ENCODE measurements around the gene MGAT3. TPM values are rescaled to one million over a fixed set of nuclear protein-coding genes. Genes with fewer than 3 reads are reported as not detected.

Gene MGAT3
- total and polyA plus RNA-seq, 2 of the 13 experiments (the other 11 are each of a cell fraction or from before 2014, with no cell fraction given), result 0.11 to 0.15 TPM

GRCh38 chr22:39502109-39502788 is 45.4 kb downstream of the MGAT3 start, which contains the start of gene MIEF1 (continued):
- TF ChIP-seq ZBTB2 (CRISPR knock-in tag; IDR thresholded peaks at IDR 0.05; ENCODE audit: low read depth), result peak; percentile 56; the same call in 1 of the 2 replicates
- TF ChIP-seq, protein P1, sequence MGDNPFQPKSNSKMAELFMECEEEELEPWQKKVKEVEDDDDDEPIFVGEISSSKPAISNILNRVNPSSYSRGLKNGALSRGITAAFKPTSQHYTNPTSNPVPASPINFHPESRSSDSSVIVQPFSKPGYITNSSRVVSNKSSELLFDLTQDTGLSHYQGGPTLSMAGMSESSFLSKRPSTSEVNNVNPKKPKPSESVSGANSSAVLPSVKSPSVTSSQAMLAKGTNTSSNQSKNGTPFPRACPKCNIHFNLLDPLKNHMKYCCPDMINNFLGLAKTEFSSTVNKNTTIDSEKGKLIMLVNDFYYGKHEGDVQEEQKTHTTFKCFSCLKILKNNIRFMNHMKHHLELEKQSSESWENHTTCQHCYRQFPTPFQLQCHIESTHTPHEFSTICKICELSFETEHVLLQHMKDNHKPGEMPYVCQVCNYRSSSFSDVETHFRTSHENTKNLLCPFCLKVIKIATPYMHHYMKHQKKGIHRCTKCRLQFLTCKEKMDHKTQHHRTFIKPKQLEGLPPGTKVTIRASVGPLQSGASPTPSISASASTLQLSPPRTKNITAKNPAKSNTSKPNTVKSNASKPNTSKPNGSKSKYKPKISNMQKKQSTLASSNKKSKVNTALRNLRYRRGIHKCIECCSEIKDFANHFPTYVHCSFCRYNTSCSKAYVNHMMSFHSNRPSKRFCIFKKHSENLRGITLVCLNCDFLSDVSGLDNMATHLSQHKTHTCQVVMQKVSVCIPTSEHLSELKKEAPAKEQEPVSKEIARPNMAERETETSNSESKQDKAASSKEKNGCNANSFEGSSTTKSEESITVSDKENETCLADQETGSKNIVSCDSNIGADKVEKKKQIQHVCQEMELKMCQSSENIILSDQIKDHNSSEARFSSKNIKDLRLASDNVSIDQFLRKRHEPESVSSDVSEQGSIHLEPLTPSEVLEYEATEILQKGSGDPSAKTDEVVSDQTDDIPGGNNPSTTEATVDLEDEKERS (CRISPR knock-in tag; IDR thresholded peaks at IDR 0.05), result 0 out of 2 replicates have a peak, but pooled peaks have one; percentile 53
- TF ChIP-seq, protein P2, sequence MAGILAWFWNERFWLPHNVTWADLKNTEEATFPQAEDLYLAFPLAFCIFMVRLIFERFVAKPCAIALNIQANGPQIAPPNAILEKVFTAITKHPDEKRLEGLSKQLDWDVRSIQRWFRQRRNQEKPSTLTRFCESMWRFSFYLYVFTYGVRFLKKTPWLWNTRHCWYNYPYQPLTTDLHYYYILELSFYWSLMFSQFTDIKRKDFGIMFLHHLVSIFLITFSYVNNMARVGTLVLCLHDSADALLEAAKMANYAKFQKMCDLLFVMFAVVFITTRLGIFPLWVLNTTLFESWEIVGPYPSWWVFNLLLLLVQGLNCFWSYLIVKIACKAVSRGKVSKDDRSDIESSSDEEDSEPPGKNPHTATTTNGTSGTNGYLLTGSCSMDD (CRISPR knock-in tag; IDR thresholded peaks at IDR 0.05), result no peak
- no peak for TF ChIP-seq RFX5 (IDR thresholded peaks at IDR 0.05; ENCODE audit: low read depth, low read length)
- TF ChIP-seq ZNF33B (CRISPR knock-in tag; IDR thresholded peaks at IDR 0.05), result no peak
- TF ChIP-seq, protein P3, sequence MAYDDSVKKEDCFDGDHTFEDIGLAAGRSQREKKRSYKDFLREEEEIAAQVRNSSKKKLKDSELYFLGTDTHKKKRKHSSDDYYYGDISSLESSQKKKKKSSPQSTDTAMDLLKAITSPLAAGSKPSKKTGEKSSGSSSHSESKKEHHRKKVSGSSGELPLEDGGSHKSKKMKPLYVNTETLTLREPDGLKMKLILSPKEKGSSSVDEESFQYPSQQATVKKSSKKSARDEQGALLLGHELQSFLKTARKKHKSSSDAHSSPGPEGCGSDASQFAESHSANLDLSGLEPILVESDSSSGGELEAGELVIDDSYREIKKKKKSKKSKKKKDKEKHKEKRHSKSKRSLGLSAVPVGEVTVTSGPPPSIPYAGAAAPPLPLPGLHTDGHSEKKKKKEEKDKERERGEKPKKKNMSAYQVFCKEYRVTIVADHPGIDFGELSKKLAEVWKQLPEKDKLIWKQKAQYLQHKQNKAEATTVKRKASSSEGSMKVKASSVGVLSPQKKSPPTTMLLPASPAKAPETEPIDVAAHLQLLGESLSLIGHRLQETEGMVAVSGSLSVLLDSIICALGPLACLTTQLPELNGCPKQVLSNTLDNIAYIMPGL (CRISPR knock-in tag; IDR thresholded peaks at IDR 0.05; ENCODE audit: borderline replicate concordance in 1 of 2, low read depth in 1 of 2), result peak; percentile 78 to 84; a peak in 3 of 4 replicates
- TF ChIP-seq, protein P4, sequence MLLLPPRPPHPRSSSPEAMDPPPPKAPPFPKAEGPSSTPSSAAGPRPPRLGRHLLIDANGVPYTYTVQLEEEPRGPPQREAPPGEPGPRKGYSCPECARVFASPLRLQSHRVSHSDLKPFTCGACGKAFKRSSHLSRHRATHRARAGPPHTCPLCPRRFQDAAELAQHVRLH (CRISPR knock-in tag; IDR thresholded peaks at IDR 0.05; ENCODE audit: borderline replicate concordance, low read depth), result peak; percentile 86
- TF ChIP-seq POLR2AphosphoS2 (IDR thresholded peaks at IDR 0.05; ENCODE audit: low read depth, low read length), result no peak
- TF ChIP-seq DMAP1 (CRISPR knock-in tag; IDR thresholded peaks at IDR 0.05), result peak; percentile 94
- TF ChIP-seq, protein P5, sequence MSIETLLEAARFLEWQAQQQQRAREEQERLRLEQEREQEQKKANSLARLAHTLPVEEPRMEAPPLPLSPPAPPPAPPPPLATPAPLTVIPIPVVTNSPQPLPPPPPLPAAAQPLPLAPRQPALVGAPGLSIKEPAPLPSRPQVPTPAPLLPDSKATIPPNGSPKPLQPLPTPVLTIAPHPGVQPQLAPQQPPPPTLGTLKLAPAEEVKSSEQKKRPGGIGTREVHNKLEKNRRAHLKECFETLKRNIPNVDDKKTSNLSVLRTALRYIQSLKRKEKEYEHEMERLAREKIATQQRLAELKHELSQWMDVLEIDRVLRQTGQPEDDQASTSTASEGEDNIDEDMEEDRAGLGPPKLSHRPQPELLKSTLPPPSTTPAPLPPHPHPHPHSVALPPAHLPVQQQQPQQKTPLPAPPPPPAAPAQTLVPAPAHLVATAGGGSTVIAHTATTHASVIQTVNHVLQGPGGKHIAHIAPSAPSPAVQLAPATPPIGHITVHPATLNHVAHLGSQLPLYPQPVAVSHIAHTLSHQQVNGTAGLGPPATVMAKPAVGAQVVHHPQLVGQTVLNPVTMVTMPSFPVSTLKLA (IDR thresholded peaks at IDR 0.05), result peak; percentile 79
- TF ChIP-seq STAT6 (CRISPR knock-in tag; IDR thresholded peaks at IDR 0.05; ENCODE audit: borderline replicate concordance), result no peak
- TF ChIP-seq SMAD1 (CRISPR knock-in tag; IDR thresholded peaks at IDR 0.05; ENCODE audit: borderline replicate concordance, low read depth), result peak; percentile 89
- TF ChIP-seq ZNF619 (CRISPR knock-in tag; IDR thresholded peaks at IDR 0.05), result no peak
- TF ChIP-seq ZNF138 (CRISPR knock-in tag; IDR thresholded peaks at IDR 0.05; ENCODE audit: low read depth), result 0 out of 2 replicates have a peak, but pooled peaks have one; percentile 44
- TF ChIP-seq ZNF510 (CRISPR knock-in tag; IDR thresholded peaks at IDR 0.05; ENCODE audit: low read depth), result peak; percentile 89
